ENCODE measurements around the gene EPAS1. TPM values are rescaled to one million over a fixed set of nuclear protein-coding genes. Genes with fewer than 3 reads are reported as not detected.

The EPAS1 gene
- total RNA-seq, 2 donors from 2014 or later, result 58.4 to 162 TPM

- peaks cover 44% of the 10 kb centered on the region for H3K4me1 ChIP-seq
- 0 to 1% methylated on average over 33 to 62 of the region's 65 CpGs for WGBS, 2 donors
Observed at GRCh38 chr2:46297546-46298271, 502 bp downstream of the EPAS1 start.

GRCh38 chr2:46298272-46298521, 990 bp downstream of the EPAS1 start:
- intact Hi-C loops (cut with DNase I), result loop anchor here (10.0 kb wide), 1 partner anchor 67 kb away; no protein-coding TSS in a partner anchor
- no peaks in the 10 kb centered on the region for H3K9me3 ChIP-seq
- ATAC-seq (no peak), DNase-seq (no peak)
- H3K36me3 ChIP-seq (replicated peaks in 1 of 2; ENCODE audit: insufficient read depth in 1 of 2, low read depth in 2 of 2), result no peaks in the 10 kb centered on the region
- H3K27ac ChIP-seq, result peak overlapping the region; percentile 90 to 96 (median 96)
- 0 to 2% methylated on average over 4 to 19 of the region's 19 CpGs for WGBS, 2 donors
- peaks cover 49% of the 10 kb centered on the region for H3K4me1 ChIP-seq
- H3K27me3 ChIP-seq, result no peaks in the 10 kb centered on the region
- peak overlapping the region; percentile 52 to 70 for H3K4me3 ChIP-seq
- TF ChIP-seq CTCF (IDR thresholded peaks at IDR 0.05), result no peak
- no peak for TF ChIP-seq POLR2A (IDR thresholded peaks at IDR 0.05)

More at GRCh38 chr2:46297546-46298271, 502 bp downstream of the EPAS1 start:
- intact Hi-C loops (cut with DNase I), result loop anchor here (10.0 kb wide), 1 partner anchor 67 kb away; no protein-coding TSS in a partner anchor
- peak overlapping the region; percentile 52 to 70 for H3K4me3 ChIP-seq
- no peaks in the 10 kb centered on the region for H3K36me3 ChIP-seq (replicated peaks in 1 of 2; ENCODE audit: insufficient read depth in 1 of 2, low read depth in 2 of 2)
- ATAC-seq (peak; percentile 74), DNase-seq (peak; percentile 90 to 93 (median 91))
- no peaks in the 10 kb centered on the region for H3K27me3 ChIP-seq
- no peaks in the 10 kb centered on the region for H3K9me3 ChIP-seq
- TF ChIP-seq POLR2A (IDR thresholded peaks at IDR 0.05), result peak; percentile 88 to 95 (median 90)
- TF ChIP-seq CTCF (IDR thresholded peaks at IDR 0.05), result peak in 5 of 7 experiments; percentile 5 to 44 (median 41)
- peak overlapping the region; percentile 90 to 96 (median 96) for H3K27ac ChIP-seq

DNA sequence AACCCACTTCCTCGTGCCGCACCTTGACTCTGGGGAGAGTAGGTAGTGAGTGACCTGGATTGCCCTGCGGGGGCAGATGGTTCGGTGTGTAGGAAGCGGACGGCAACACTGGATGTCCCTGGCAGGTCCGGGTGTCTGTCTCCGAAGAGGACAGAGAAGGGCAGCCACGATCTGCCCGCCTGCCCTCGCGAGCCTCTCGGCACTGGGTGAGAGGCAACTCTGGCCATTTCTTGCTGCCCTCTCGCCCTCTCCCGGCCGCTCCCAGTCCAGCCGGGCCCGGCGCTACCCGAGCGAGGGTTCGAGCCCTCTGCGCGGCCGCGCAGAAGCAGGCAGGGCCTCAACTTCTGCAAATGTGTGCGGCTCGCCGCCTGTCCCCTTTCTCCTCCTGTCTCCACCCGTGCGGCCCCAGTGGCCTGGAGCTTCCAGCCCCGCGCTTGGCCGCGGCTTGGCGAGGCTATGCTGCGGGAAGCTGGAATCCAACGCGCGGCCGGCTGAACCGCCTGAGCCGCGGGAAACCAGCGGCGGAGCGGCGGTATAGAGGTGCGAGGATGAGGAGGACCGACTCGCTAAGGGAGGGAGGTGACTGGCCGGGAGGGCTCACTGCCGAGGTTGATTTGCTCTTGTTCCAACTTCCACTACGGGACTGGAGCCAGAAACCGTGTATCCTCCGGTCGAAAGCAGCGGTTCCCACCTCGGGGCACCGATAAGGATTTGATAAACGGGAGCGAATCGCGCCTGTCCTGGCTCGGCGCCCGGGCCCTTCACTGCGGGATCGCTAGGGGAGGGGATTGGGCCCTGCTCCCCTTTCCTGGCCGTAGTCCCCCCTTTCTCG, 1.5 kb downstream of the EPAS1 start:
- peak; percentile 68 to 81 (median 76) for DNase-seq
- no peaks in the 10 kb centered on the region for H3K27me3 ChIP-seq
- ATAC-seq, result peak; percentile 3

More for the DNA sequence above, 1.5 kb downstream of the EPAS1 start:
- 0 to 1% methylated on average over 12 to 71 of the region's 71 CpGs for WGBS, 2 donors
- H3K4me3 ChIP-seq, result peak overlapping the region; percentile 52 to 70
- H3K9me3 ChIP-seq, result no peaks in the 10 kb centered on the region
- TF ChIP-seq POLR2A (IDR thresholded peaks at IDR 0.05) (peak in 1 of 3 donors; percentile 24), CTCF (IDR thresholded peaks at IDR 0.05) (peak in 4 of 7 experiments; percentile 18 to 35 (median 29))
- H3K4me1 ChIP-seq, result peaks cover 54% of the 10 kb centered on the region
- H3K27ac ChIP-seq, result peak overlapping the region; percentile 90 to 96 (median 96)
- intact Hi-C loops (cut with DNase I), result loop anchor here (10.0 kb wide), 1 partner anchor 66 kb away; no protein-coding TSS in a partner anchor
- H3K36me3 ChIP-seq (replicated peaks in 1 of 2; ENCODE audit: insufficient read depth in 1 of 2, low read depth in 2 of 2), result no peaks in the 10 kb centered on the region
